IPS-NIHi11 (cell line): ENCODE measurements around the gene RAMAC.
A peak's percentile ranks its signal among the peaks of the same experiment; 100 is the strongest.
"Not testable (repeated sequence)": the region's sequence is repeated elsewhere in the genome, so short reads cannot be mapped to it uniquely, and the experiment has no call there.

Experiments
- DNase-seq: peaks from one replicate; pipeline ENCODE4 v3.0.0; 2012; ENCODE audit warnings: mixed read lengths, low spot score

The RAMAC gene

DNA sequence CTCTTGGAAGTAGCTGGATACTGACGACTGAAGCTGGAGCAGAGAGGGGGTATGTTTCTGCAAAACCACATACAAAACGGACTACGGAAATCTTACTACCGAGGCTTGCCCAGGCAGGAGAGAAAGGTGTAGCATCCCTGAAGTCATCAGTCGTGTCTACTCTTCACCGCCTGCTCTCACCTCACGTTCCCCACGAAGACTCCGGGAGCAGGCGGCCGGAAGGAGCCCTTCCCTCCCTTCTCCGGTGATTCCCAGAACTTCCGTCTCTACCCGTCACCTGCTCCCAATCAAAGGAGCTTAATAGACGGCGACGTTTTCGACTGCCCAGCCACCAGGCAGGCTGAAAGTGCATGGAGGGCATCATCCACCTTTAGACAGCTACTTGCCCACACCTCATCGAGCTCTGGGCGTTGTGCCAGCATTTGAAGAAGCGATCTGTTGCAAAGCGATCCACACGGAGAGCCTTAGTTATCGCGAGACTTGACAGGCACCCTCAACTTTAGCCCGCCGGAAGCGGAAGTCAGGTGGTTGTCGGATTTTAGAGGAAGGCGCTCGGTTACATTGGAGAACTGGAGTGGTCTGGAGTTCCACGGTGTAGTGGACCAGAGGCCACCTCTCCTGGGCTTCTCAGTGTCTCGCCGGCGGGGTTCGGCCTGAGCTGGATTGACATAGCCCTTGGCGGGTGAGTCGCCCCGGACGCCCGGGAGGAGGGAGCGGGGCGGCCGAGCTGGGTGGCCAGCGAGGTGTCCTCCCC, at the start of gene RAMAC:
RAMAC (plus strand) TSS at position 523 of the 754 bp plus-strand sequence. CDS start 2,809 bp downstream, outside the sequence.
- DNase-seq: peak; percentile 87

GRCh38 chr15:82936966-82937711, 48.9 kb upstream of the RAMAC start:
- DNase-seq: no peak

- no peak for DNase-seq
Observed at GRCh38 chr15:82937712-82938058, 48.3 kb upstream of the RAMAC start.

DNA sequence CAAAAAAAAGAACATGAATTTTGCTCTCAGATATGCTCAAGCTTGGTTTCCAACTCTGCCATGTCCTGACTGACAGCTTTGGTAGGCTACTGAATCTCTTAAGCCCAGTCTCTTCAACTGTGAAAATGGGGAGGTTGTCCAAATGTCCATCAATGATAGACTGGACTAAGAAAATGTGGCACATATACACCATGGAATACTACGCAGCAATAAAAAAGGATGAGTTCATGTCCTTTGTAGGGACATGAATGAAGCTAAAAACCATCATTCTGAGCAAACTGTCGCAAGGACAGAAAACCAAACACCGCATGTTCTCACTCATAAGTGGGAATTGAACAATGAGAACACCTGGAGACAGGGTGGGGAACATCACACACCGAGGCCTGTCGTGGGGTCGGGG, 46.3 kb upstream of the RAMAC start:
- DNase-seq: not testable (repeated sequence)

DNA sequence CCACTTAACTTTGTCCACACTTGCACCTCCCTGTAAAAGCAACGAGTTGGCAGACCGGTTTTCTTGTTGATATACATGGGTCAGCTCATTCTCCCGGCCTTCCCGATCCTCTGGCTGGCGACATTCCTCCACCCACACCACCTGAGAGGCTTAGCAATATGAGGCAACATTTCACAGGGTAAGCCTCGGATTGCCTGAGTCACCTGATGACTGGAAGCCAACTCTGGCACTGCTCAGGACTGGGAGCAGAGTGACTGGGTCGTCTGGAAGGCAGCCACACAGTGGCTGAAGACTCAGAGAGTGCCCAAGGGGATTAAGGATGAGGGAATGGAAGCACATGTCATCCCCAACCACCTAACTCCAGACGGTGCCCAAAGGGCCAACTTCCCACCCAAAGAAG, 43.3 kb upstream of the RAMAC start:
- peak; percentile 58 for DNase-seq

DNA sequence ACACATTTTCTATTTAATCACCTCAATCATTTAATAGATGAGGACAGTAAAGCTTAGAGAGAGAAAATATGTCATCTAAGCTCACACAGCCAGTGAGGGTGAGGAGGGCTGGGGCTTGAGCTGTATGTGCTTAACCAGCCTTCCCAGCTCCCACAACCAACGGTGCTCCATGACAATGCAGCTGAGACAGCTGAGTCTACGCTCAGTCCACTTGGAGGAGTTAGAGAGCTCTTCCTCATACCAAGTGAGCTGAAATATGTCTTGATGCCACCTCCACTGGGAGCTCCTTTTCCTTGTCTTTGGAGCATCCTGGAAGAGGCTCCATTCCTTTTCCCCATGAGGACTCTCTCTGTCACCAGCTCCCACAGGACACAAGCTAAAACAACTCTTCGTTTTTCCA, 42.8 kb upstream of the RAMAC start:
- DNase-seq: no peak

GRCh38 chr15:82944056-82944455, 42.0 kb upstream of the RAMAC start:
- DNase-seq: no peak

- DNase-seq: no peak
Observed at GRCh38 chr15:82944821-82945220, 41.2 kb upstream of the RAMAC start.

DNA sequence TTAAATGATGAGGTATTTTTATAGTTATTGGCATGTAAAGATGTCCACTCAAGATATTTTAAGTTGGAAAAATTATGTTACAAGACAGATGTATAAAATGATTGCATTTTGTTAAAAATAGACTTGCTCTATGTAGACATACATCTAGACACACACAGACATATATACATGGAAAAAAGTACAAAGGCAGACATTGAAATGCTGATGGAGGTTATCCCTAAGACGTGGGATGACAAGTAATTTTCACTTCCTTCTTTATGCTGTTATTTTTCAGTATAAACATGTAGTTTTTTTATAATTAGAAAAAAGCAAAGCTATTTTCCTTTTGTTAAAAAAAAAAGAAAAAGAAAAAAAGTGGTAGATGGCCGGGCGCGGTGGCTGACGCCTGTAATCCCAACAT, 40.7 kb upstream of the RAMAC start:
- DNase-seq: no peak

DNA sequence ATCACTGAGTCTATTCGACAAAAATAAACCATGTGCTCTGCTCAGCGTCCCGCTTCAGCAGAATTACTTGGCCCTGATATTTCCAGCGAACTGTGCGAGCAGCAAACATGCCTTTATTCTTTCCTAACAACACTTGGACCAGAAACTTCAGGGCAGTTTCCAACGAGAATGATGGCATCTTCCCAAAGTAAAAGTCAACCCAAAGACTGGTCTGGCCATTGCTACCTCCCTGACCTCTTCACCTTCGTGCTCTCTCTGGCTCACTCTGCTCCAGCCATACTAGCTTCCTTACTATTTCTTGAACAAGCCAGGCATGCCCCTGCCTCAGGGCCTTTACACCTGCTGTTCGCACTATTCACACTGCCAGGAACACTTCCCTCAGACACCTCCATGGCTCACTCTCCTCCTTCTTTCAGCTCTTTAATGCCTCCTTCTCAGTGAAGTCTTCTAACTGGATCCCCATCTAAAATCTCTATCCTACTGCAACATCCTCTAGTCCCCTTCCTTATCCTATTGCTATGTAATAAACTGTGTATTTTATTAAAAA, 39.8 kb upstream of the RAMAC start:
- no peak for DNase-seq

DNA sequence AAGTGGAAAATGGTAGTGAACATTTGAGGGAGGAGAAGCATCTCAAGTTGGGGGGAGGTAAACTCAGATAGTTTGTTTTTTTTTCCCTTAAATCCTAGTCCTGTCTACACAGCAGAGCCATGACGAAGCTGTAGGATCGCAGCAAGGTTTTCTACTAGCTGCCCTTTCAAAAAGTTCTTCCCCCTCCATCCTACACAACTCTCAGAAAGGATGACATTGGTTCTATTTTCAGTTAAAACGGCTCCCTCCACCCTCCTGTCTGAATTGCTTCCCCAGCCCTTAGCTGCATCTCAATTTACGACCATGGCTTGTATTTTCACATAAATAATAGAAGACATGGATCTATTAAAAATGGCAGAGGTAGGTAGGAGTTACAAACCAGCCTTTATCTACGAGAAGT, 35.7 kb upstream of the RAMAC start:
- no peak for DNase-seq

- no peak for DNase-seq
Observed at GRCh38 chr15:82950746-82951370, 35.2 kb upstream of the RAMAC start.

DNA sequence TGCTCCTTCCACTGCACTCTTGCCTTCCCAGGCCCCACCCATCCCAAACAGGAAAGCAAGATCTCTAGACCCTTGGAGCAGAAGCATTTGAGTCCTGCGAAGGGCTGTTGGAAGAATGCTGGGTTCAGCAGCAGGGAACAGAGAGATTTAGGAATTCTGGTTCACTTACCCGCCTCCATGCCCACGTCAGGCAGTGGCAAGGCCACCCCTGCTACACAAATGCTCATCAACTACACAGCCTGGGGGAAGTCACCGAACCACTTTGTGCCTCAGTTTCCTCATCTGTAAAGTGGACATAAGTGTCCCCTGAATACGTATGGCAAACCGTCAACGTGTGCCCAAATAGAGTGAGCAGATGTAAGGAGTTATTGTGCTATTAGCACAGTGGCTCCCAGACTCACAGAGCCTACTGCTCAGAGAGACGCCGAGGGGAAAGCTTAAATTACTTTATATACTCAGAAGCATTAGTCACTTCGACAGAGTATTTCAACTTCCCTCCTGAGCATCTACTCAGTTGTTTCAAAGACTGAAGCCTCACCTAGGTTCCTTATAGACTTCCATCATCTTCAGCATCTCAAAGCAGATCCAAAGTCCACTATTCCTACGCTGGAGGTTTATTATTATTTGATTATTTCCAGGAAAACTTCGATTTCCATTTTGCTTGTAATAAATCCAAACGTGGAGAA, 34.4 kb upstream of the RAMAC start:
- DNase-seq: no peak

DNA sequence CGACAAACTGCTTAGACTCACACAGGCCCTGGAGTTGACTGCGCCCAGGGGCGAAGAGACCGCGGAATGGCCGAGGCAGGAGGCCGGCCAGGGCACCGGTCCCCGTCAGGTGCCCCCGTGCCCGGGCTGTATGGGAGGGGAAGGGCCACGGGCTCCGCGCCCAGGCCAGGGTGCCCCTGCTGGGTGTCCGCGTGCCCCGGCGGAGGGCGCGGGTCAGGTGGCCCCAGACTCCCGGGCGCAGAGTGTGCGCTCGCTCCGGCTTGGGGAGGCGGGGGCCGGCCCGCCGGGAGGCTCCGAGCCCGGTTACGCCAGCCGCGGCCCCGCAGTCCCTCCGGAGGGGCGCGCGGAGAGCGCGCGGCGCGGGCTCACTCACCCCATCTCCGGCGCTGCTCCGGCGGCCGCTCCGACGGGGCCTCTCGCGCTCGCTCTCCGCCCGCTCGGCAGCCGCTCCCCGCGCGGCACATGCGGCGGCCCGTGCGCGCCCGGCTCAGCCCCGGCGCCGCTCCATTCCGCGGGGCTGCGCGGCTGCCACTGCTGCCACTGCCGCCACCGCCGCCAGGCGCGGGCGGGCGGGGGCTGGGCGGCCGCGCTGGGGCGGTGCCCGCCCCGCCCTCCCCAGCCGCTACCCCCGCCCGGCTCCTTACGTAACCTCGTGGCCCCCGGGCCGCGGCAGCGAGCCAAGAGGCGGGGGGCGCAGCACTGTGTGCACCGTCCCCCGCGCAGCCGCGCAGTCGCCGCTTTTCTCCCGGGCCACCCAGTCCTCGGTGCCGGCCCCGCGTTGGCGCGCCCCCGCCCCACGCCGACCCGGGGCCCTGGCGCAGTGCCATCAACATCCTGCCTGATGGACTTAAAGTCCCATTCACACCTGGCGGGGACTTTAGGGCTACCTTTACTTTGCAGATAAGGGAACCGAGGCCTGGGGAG, 33.6 kb upstream of the RAMAC start, which contains the start of gene HOMER2:
HOMER2 (minus strand) TSS at position 563 of the 924 bp plus-strand sequence; CDS start at position 378, 185 bp downstream.
- DNase-seq: peak; percentile 80

GRCh38 chr15:82958638-82959037, 27.4 kb upstream of the RAMAC start:
- no peak for DNase-seq

DNA sequence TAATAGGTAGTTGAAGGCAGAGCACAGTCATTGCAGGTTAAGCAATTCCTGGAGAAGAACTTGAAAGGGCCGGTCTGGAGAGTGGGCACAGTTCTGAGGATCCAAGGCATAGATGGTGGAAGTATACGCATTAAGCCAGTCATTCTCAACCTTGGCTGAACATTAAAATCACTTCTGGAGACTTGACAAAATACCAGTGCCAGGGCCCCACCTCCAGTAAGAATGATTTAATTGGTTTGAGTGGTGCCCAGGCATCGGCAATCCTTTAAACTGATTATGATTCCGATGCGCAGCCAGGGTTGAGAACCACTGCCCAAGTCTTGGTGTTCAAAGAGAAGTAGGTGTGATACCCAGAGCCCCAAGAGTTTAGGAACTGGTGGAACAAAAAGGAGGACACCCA, 26.6 kb upstream of the RAMAC start:
- no peak for DNase-seq

- DNase-seq: no peak
Observed at GRCh38 chr15:82960766-82961165, 25.2 kb upstream of the RAMAC start.

DNA sequence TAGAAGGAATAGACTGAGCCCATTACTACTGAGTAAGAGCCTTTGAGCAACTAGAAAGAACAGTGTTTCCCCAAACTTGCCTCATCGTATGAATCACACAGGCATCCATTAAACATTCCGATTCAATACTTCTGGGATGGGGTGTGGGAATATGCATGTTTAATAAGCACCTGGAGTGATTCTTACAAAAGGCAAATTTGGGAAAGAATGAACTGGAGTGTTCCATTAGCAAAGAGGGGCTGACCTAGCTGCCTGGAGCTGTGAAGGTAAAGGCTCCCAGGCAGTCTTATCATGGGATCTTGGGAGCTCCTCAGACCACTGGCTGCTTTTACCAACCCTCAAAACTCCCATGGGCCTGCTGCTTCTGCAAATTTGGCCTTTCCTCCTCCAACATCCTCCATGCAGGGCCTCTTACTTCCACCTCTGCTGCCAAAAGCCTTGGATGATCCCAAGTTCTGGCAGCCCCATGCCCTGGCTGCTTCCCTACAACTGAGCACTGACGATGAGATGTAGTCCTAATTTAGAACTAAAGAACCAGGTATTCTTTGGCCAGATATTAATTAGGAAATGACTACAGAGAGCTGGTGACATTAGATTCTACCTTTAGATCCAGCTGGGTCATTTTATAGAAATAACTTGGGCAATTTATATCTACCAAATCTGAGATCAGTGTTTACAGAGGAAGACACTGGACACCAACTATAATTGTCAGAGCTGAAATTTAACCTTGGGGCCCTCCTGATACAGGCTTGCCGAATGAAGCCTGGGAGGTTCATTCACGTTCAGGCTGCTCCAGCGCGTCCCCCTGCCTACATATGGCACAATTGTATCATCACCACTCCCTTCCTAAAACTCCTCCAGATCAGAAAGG, 22.3 kb upstream of the RAMAC start:
- DNase-seq: no peak

GRCh38 chr15:82964890-82965289, 21.1 kb upstream of the RAMAC start:
- DNase-seq: no peak

DNA sequence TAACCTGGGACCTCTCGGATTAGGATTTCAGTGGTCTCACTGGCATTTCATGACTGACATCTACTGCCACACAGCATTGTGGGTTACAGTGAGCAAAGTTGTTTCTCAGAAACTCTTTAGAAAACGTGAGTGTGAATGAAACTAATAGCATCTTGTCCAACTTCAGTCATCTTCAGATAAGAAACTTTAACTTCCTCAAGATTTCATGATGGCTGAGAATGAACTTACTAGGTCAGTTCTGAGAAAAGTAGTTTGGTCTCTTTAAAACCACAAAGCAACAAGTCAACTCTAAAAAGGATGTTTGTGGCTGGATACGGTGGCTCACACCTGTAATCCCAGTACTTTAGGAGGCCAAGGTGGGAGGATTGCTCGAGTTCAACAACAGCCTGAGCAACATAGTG, 19.3 kb upstream of the RAMAC start:
- DNase-seq: no peak
